Natural killer cell (primary cell): Measurements from ENCODE around the gene RIMBP2. TPM values are rescaled to one million over a fixed set of nuclear protein-coding genes. Genes with fewer than 3 reads are reported as not detected.

Experiments
- ATAC-seq, 3 donors: fragments of 150-1000 bp in 2 of 3; fragments of 200-7000 bp in 1 of 3; cut with Tn5 transposase; 1 replicate in 1 of 3; 2 replicates in 2 of 3; pipeline ENCODE4 v1.10.0; 2021; ENCODE audit warnings: mild to moderate bottlenecking in 2 of 3, moderate library complexity in 2 of 3
- DNase-seq, 2 donors: peaks; one replicate each; pipeline versions ENCODE4 v3.0.0 to v3.0.0-alpha.2; 2013 to 2021; ENCODE audit warnings: mixed read lengths in 1 of 2
- H3K27ac ChIP-seq: one replicate; pipeline ENCODE4 v1.5.1; 2013; ENCODE audit warnings: mild to moderate bottlenecking, low read length
- H3K27me3 ChIP-seq: one replicate; pipeline ENCODE4 v1.6.1; 2013; ENCODE audit warnings: low read length; ENCODE audit not compliant: control insufficient read depth, insufficient read depth
- H3K36me3 ChIP-seq: one replicate; pipeline ENCODE4 v1.6.1; 2013; ENCODE audit warnings: low read length; ENCODE audit not compliant: control insufficient read depth, insufficient read depth
- H3K4me1 ChIP-seq: one replicate; pipeline ENCODE4 v1.6.1; 2013; ENCODE audit warnings: low read length; ENCODE audit not compliant: control insufficient read depth, insufficient read depth
- H3K4me3 ChIP-seq: one replicate; pipeline ENCODE4 v1.5.1; 2013; ENCODE audit warnings: low read length
- H3K9me3 ChIP-seq: one replicate; pipeline ENCODE4 v1.6.1; 2013; ENCODE audit warnings: low read length; ENCODE audit not compliant: control insufficient read depth, insufficient read depth
- H3K27ac Mint-ChIP-seq, 2 donors: one replicate each; pipeline ENCODE4 v1.8.0; 2022; ENCODE audit warnings: mild to moderate bottlenecking in 2 of 2, mixed read lengths in 2 of 2, moderate library complexity in 1 of 2
- H3K27me3 Mint-ChIP-seq, 2 donors: one replicate each; pipeline ENCODE4 v1.8.0; 2022; ENCODE audit warnings: low read depth in 2 of 2, mixed read lengths in 2 of 2
- H3K36me3 Mint-ChIP-seq: one replicate; pipeline ENCODE4 v1.8.0; 2022; ENCODE audit warnings: mixed read lengths
- H3K4me1 Mint-ChIP-seq, 2 donors: one replicate each; pipeline ENCODE4 v1.8.0; 2022; ENCODE audit warnings: mixed read lengths in 2 of 2
- H3K4me3 Mint-ChIP-seq: one replicate; pipeline ENCODE4 v1.8.0; 2022; ENCODE audit warnings: mild to moderate bottlenecking, moderate library complexity, mixed read lengths
- H3K9me3 Mint-ChIP-seq, 2 donors: one replicate each; pipeline ENCODE4 v1.8.0; 2022; ENCODE audit warnings: mixed read lengths in 2 of 2
- CTCF ChIP-seq: fragments of 200-600 bp; IDR thresholded peaks from one replicate; pipeline ENCODE4 v1.8.0; 2022; ENCODE audit warnings: antibody characterized with exemption
- WGBS: methylation state at CpG from one replicate; pipeline ENCODE4 v1.1.7; 2013; ENCODE audit warnings: missing lambda C conversion rate; ENCODE audit not compliant: insufficient coverage; 5-methylcytosine and 5-hydroxymethylcytosine counted together
- intact Hi-C: fragments of 100-400 bp; cut with micrococcal nuclease; formaldehyde crosslinking; loops from one replicate; pipeline ENCODE4 v1.14.2; 2022
- total RNA-seq, 4 donors: library from RNA; stranded (reverse); fragments of 120-200 nt in 1 of 4; gene quantifications; one replicate each; pipeline versions ENCODE4 v1.2.3 to v1.2.4, GENCODE V29; 2013 to 2022

Gene RIMBP2
- total RNA-seq, 3 donors from 2014 or later (not counting 1 experiment from before 2014, with no cell fraction given): not detected

DNA sequence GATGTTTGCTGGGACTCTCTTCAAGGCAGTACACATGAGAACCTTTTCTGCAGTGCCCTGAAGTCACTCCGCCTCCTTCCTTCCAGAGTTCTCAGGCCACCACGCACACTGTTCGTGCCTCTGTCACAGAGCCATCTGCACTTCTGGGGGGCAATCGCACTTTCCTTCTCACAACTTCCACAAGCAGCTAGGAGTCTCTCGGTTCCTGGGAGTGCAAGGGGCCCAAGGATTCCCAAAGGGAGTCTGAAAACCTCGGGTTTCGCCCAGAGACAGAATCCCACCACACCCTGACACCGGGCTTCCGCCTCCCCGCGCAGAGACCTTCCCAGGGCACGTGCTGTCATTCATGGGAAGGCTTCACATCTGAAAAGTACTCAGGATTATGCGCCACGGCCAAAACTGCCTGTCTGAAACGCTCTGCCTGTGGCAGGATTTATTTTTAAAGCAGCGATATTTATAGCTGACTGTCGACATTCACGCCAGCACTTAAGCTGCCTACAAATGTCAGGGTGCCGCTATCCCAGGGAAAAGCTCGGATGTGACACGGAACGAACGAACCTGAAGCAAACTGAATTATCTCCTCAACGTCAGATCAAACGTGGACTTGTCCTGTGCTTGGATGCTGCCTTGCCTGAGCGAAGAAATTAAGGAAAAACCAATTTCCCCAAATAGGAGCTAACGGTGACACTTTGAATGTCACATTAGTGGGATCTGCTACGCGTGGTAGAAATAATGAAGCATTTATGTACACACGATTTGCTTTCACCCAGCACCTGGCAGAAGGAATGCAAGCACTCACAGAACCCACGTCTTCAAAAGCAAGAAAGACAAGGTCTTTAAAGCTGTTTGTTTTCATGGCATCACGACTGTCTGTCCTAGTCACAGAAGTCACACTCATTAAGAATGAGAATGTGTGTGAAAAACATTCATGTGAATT lies 224.4 kb downstream of the RIMBP2 start:
- no peaks in the 10 kb centered on the region for H3K27me3 ChIP-seq
- DNase-seq (no peak), ATAC-seq (no peak)
- TF ChIP-seq CTCF: no peak
- no peak overlapping the region for H3K27ac ChIP-seq
- Mint-ChIP-seq H3K4me3 (no peak overlapping the region), H3K4me1 (no peaks in the 10 kb centered on the region), H3K9me3 (no peaks in the 10 kb centered on the region), H3K27me3 (no peaks in the 10 kb centered on the region), H3K27ac (no peak overlapping the region), H3K36me3 (no peaks in the 10 kb centered on the region)
- intact Hi-C loops: no loop called here
- H3K4me3 ChIP-seq: no peak overlapping the region
- H3K36me3 ChIP-seq: no peaks in the 10 kb centered on the region
- no peaks in the 10 kb centered on the region for H3K4me1 ChIP-seq
- no peaks in the 10 kb centered on the region for H3K9me3 ChIP-seq
- 80% methylated on average over 32 of the region's 32 CpGs for WGBS

- DNase-seq: no peak
- Histone ChIP-seq H3K27me3 (no peaks in the 10 kb centered on the region), H3K4me1 (no peaks in the 10 kb centered on the region), H3K36me3 (no peaks in the 10 kb centered on the region), H3K4me3 (no peak overlapping the region), H3K27ac (no peak overlapping the region), H3K9me3 (no peaks in the 10 kb centered on the region)
- Mint-ChIP-seq H3K9me3 (no peaks in the 10 kb centered on the region), H3K4me3 (no peak overlapping the region), H3K36me3 (no peaks in the 10 kb centered on the region), H3K27ac (no peak overlapping the region), H3K27me3 (no peaks in the 10 kb centered on the region), H3K4me1 (no peaks in the 10 kb centered on the region)
- no peak for ATAC-seq
- intact Hi-C loops: no loop called here
- no peak for TF ChIP-seq CTCF
- 68% methylated on average over 10 of the region's 10 CpGs for WGBS
Measured at GRCh38 chr12:130490674-130491073, 225.4 kb downstream of the RIMBP2 start.

- H3K9me3 ChIP-seq: no peaks in the 10 kb centered on the region
- 84% methylated on average over 7 of the region's 7 CpGs for WGBS
- H3K27ac ChIP-seq: no peak overlapping the region
- Mint-ChIP-seq H3K27ac (no peak overlapping the region), H3K9me3 (no peaks in the 10 kb centered on the region), H3K27me3 (no peaks in the 10 kb centered on the region), H3K4me1 (no peaks in the 10 kb centered on the region), H3K4me3 (no peak overlapping the region), H3K36me3 (no peaks in the 10 kb centered on the region)
- no peak overlapping the region for H3K4me3 ChIP-seq
- no peaks in the 10 kb centered on the region for H3K4me1 ChIP-seq
- H3K36me3 ChIP-seq: no peaks in the 10 kb centered on the region
- intact Hi-C loops: no loop called here
- H3K27me3 ChIP-seq: no peaks in the 10 kb centered on the region
- DNase-seq: no peak
- TF ChIP-seq CTCF: no peak
- no peak for ATAC-seq
Measured at GRCh38 chr12:130489293-130489692, 226.8 kb downstream of the RIMBP2 start.

- Mint-ChIP-seq H3K4me3 (no peak overlapping the region), H3K9me3 (no peaks in the 10 kb centered on the region), H3K27ac (no peak overlapping the region), H3K36me3 (no peaks in the 10 kb centered on the region), H3K4me1 (no peaks in the 10 kb centered on the region), H3K27me3 (no peaks in the 10 kb centered on the region)
- no peak overlapping the region for H3K4me3 ChIP-seq
- DNase-seq: no peak
- no peaks in the 10 kb centered on the region for H3K36me3 ChIP-seq
- no peaks in the 10 kb centered on the region for H3K9me3 ChIP-seq
- no peak for TF ChIP-seq CTCF
- 77% methylated on average over 5 of the region's 5 CpGs for WGBS
- ATAC-seq: no peak
- H3K27ac ChIP-seq: no peak overlapping the region
- no peaks in the 10 kb centered on the region for H3K4me1 ChIP-seq
- intact Hi-C loops: no loop called here
- H3K27me3 ChIP-seq: no peaks in the 10 kb centered on the region
Measured at GRCh38 chr12:130488358-130488710, 227.8 kb downstream of the RIMBP2 start.
